H9 (cell line): ENCODE measurements around the gene TRPV5. TPM values are rescaled to one million over a fixed set of nuclear protein-coding genes. Genes with fewer than 3 reads are reported as not detected.

ENCODE experiments used
- DNase-seq: peaks from one replicate; pipeline ENCODE4 v3.0.0-alpha.2; 2017
- H2AFZ ChIP-seq: one replicate; pipeline ENCODE4 v1.6.1; 2013; ENCODE audit warnings: mild to moderate bottlenecking, low read length, control low read depth, moderate library complexity
- H2AK5ac ChIP-seq: 2 replicates; pipeline ENCODE4 v1.6.1; 2013; ENCODE audit warnings: low read length, control low read depth, mixed read lengths; ENCODE audit not compliant: insufficient read length
- H2BK120ac ChIP-seq: one replicate; pipeline ENCODE4 v1.6.1; 2013; ENCODE audit warnings: low read depth, mild to moderate bottlenecking, low read length, control low read depth, inconsistent platforms; ENCODE audit not compliant: poor library complexity, severe bottlenecking
- H2BK12ac ChIP-seq: 2 replicates; pipeline ENCODE4 v1.6.1; 2013; ENCODE audit warnings: low read length, control low read depth, mixed read lengths, low read depth; ENCODE audit not compliant: insufficient read length
- H2BK15ac ChIP-seq: 2 replicates; pipeline ENCODE4 v1.6.1; 2013; ENCODE audit warnings: low read depth, low read length, control low read depth
- H2BK20ac ChIP-seq: one replicate; pipeline ENCODE4 v1.6.1; 2013; ENCODE audit warnings: low read depth, mild to moderate bottlenecking, low read length, control low read depth, inconsistent platforms; ENCODE audit not compliant: poor library complexity, severe bottlenecking
- H2BK5ac ChIP-seq: 2 replicates; pipeline ENCODE4 v1.6.1; 2013; ENCODE audit warnings: low read length, control low read depth, mixed read lengths; ENCODE audit not compliant: insufficient read length
- H3K14ac ChIP-seq: 2 replicates; pipeline ENCODE4 v1.6.1; 2013; ENCODE audit warnings: low read length, control low read depth; ENCODE audit not compliant: insufficient read depth
- H3K18ac ChIP-seq: 2 replicates; pipeline ENCODE4 v1.6.1; 2013; ENCODE audit warnings: low read depth, mild to moderate bottlenecking, mixed read lengths, low read length, control low read depth; ENCODE audit not compliant: insufficient read length
- H3K23ac ChIP-seq: 2 replicates; pipeline ENCODE4 v1.6.1; 2013; ENCODE audit warnings: low read length, control low read depth, mixed read lengths, low read depth; ENCODE audit not compliant: insufficient read length
- H3K23me2 ChIP-seq: 2 replicates; pipeline ENCODE4 v1.6.1; 2013; ENCODE audit warnings: low read depth, mild to moderate bottlenecking, mixed read lengths, low read length, control low read depth; ENCODE audit not compliant: insufficient read length, poor library complexity, severe bottlenecking
- H3K27ac ChIP-seq: 2 replicates; pipeline ENCODE4 v1.5.1; 2013; ENCODE audit warnings: low read length, control low read depth, mixed read lengths, low read depth; ENCODE audit not compliant: insufficient read length
- H3K27me3 ChIP-seq: 2 replicates; pipeline ENCODE4 v1.6.1; 2013; ENCODE audit warnings: low read length, control low read depth, inconsistent platforms; ENCODE audit not compliant: insufficient read depth
- H3K4ac ChIP-seq: 2 replicates; pipeline ENCODE4 v1.6.1; 2013; ENCODE audit warnings: low read depth, mild to moderate bottlenecking, control low read depth, inconsistent platforms, low read length, moderate library complexity
- H3K4me1 ChIP-seq: 2 replicates; pipeline ENCODE4 v1.6.1; 2013; ENCODE audit warnings: low read length, control low read depth, inconsistent platforms; ENCODE audit not compliant: insufficient read depth
- H3K4me2 ChIP-seq: 2 replicates; pipeline ENCODE4 v1.6.1; 2013; ENCODE audit warnings: low read length, control low read depth, mixed read lengths; ENCODE audit not compliant: insufficient read length, insufficient read depth
- H3K56ac ChIP-seq: 2 replicates; pipeline ENCODE4 v1.6.1; 2013; ENCODE audit warnings: low read depth, mild to moderate bottlenecking, mixed read lengths, low read length, control low read depth; ENCODE audit not compliant: insufficient read length
- H3K79me1 ChIP-seq: 2 replicates; pipeline ENCODE4 v1.6.1; 2013; ENCODE audit warnings: low read depth, mild to moderate bottlenecking, moderate library complexity, low read length, control low read depth, inconsistent platforms; ENCODE audit not compliant: insufficient read depth, poor library complexity, severe bottlenecking
- H3K79me2 ChIP-seq: 2 replicates; pipeline ENCODE4 v1.6.1; 2013; ENCODE audit warnings: low read length, control low read depth, inconsistent platforms; ENCODE audit not compliant: insufficient read depth
- H3K9ac ChIP-seq: 2 replicates; pipeline ENCODE4 v1.6.1; 2013; ENCODE audit warnings: low read length, control low read depth, mixed read lengths; ENCODE audit not compliant: insufficient read length; ENCODE audit errors: extremely low read depth
- H3K9me3 ChIP-seq: one replicate; pipeline ENCODE4 v1.6.1; 2013; ENCODE audit warnings: low read depth, low read length, inconsistent platforms; ENCODE audit not compliant: control insufficient read depth
- H3T11ph ChIP-seq: one replicate; pipeline ENCODE4 v1.6.1; 2013; ENCODE audit warnings: mild to moderate bottlenecking, low read length, control low read depth, inconsistent platforms
- H4K20me1 ChIP-seq: one replicate; pipeline ENCODE4 v1.6.1; 2013; ENCODE audit not compliant: control insufficient read depth, insufficient read length, insufficient read depth
- H4K5ac ChIP-seq: 2 replicates; pipeline ENCODE4 v1.6.1; 2013; ENCODE audit warnings: low read depth, mild to moderate bottlenecking, mixed read lengths, low read length, control low read depth; ENCODE audit not compliant: insufficient read length
- H4K8ac ChIP-seq: replicated peaks from 2 replicates; pipeline ENCODE4 v1.6.1; 2013; ENCODE audit warnings: low read length, control low read depth, mixed read lengths, low read depth; ENCODE audit not compliant: insufficient read length
- H4K91ac ChIP-seq: 2 replicates; pipeline ENCODE4 v1.6.1; 2013; ENCODE audit warnings: low read depth, mild to moderate bottlenecking, moderate library complexity, mixed read lengths, low read length, control low read depth; ENCODE audit not compliant: insufficient read length
- H3K27ac Mint-ChIP-seq, 3 experiments: 2 replicates in 2 of 3; 3 replicates in 1 of 3; pipeline ENCODE4 v1.8.0; 2020 to 2021; ENCODE audit warnings: mixed read lengths in 3 of 3, mild to moderate bottlenecking in 1 of 3, moderate library complexity in 1 of 3
- H3K27me3 Mint-ChIP-seq: 2 replicates; pipeline ENCODE4 v1.8.0; 2021; ENCODE audit warnings: low read depth, mild to moderate bottlenecking, moderate library complexity, mixed read lengths
- H3K36me3 Mint-ChIP-seq, 3 experiments: 2 replicates in 2 of 3; 3 replicates in 1 of 3; pipeline ENCODE4 v1.8.0; 2020 to 2021; ENCODE audit warnings: low read depth in 3 of 3, mixed read lengths in 3 of 3; ENCODE audit not compliant: insufficient read depth in 1 of 3
- H3K4me1 Mint-ChIP-seq, 2 experiments: 2 replicates each; pipeline ENCODE4 v1.8.0; 2020; ENCODE audit warnings: mixed read lengths in 2 of 2
- H3K4me3 Mint-ChIP-seq, 2 experiments: 2 replicates in 1 of 2; 3 replicates in 1 of 2; pipeline ENCODE4 v1.8.0; 2020 to 2021; ENCODE audit warnings: mild to moderate bottlenecking in 2 of 2, mixed read lengths in 2 of 2, moderate library complexity in 1 of 2
- H3K9me3 Mint-ChIP-seq, 2 experiments: 2 replicates in 1 of 2; 3 replicates in 1 of 2; pipeline ENCODE4 v1.8.0; 2020; ENCODE audit warnings: mild to moderate bottlenecking in 2 of 2, mixed read lengths in 2 of 2, moderate library complexity in 1 of 2
- CTCF ChIP-seq: fragments of 200-600 bp; sonication (generic); conservative IDR thresholded peaks from 3 replicates; pipeline ENCODE4 v1.8.0; 2021; ENCODE audit warnings: antibody characterized with exemption, mild to moderate bottlenecking
- WGBS: extraction: QIAGEN DNeasy Blood & Tissue Kit; methylation state at CpG from one replicate; pipeline ENCODE4 v1.1.7; 2013; ENCODE audit warnings: missing lambda C conversion rate, low lambda C conversion rate, mixed read lengths; ENCODE audit not compliant: insufficient read length; ENCODE audit errors: extremely low coverage; 5-methylcytosine and 5-hydroxymethylcytosine counted together
- total RNA-seq: library from RNA; stranded (reverse); gene quantifications from 2 replicates; pipeline ENCODE4 v1.2.1, GENCODE V29; 2021

Gene TRPV5
- total RNA-seq, 1 experiment from 2014 or later: not detected

GRCh38 chr7:142891490-142892082 is 42.0 kb downstream of the TRPV5 start:
- Histone ChIP-seq H2AFZ (no peak overlapping the region), H3K79me1 (no peaks in the 10 kb centered on the region), H3K4me2 (no peak overlapping the region), H3K23ac (no peak overlapping the region), H3K14ac (no peak overlapping the region), H3K9me3 (no peaks in the 10 kb centered on the region), H3K4me1 (no peaks in the 10 kb centered on the region), H3K9ac (no peak overlapping the region), H3K4ac (no peak overlapping the region), H2BK5ac (no peak overlapping the region), H3K56ac (no peak overlapping the region), H4K91ac (no peak overlapping the region), H3K27me3 (no peaks in the 10 kb centered on the region), H2BK120ac (no peak overlapping the region), H4K5ac (no peak overlapping the region), H2BK15ac (no peak overlapping the region), H3T11ph (no peak overlapping the region), H2BK12ac (no peak overlapping the region), H2AK5ac (no peak overlapping the region), H3K18ac (no peak overlapping the region), H3K79me2 (no peaks in the 10 kb centered on the region; the same call in 1 of the 2 replicates), H2BK20ac (no peak overlapping the region), H4K8ac (no peak overlapping the region), H3K23me2 (peaks cover 3% of the 10 kb centered on the region), H3K27ac (no peak overlapping the region), H4K20me1 (peaks cover 2% of the 10 kb centered on the region)
- peak; percentile 12 for DNase-seq
- WGBS: no CpG with 5 or more reads among the region's 10 CpGs
- H3K27ac Mint-ChIP-seq: no peak overlapping the region
- TF ChIP-seq CTCF: no peak
- H3K36me3 Mint-ChIP-seq: peaks cover 0 to 2% (median 0%) of the 10 kb centered on the region in 3 experiments; a peak in 2 of 7 replicates
- H3K4me1 Mint-ChIP-seq: peaks cover 0 to 4% of the 10 kb centered on the region in 2 experiments; a peak in 2 of 4 replicates
- H3K4me3 Mint-ChIP-seq: no peak overlapping the region
- peaks cover 3 to 8% of the 10 kb centered on the region in 2 experiments; a peak in 3 of 5 replicates for H3K9me3 Mint-ChIP-seq
- H3K27me3 Mint-ChIP-seq: peaks cover 6% of the 10 kb centered on the region
